SK-N-SH (cell line): Measurements from ENCODE around the gene ARHGAP5.
"Not testable (repeated sequence)": the region's sequence is repeated elsewhere in the genome, so short reads cannot be mapped to it uniquely, and the experiment has no call there.

ENCODE experiments used
- CHD2 ChIP-seq: fragments of 150-350 bp; IDR thresholded peaks from 2 replicates; pipeline ENCODE4 v1.6.1; 2018; ENCODE audit warnings: low read length; ENCODE audit not compliant: partially characterized antibody
- EZH2phosphoT487 ChIP-seq: fragments of 200-600 bp; sonication (generic); IDR thresholded peaks from 2 replicates; pipeline ENCODE4 v1.6.1; 2017; ENCODE audit warnings: low read depth, mixed run types, mild to moderate bottlenecking, antibody characterized with exemption, moderate library complexity, borderline replicate concordance
- JUND ChIP-seq: IDR thresholded peaks from 2 replicates; pipeline ENCODE4 v1.4.0; 2012
- NFIC ChIP-seq: IDR thresholded peaks from 2 replicates; pipeline ENCODE4 v1.4.0; 2012; ENCODE audit warnings: borderline replicate concordance
- POLR2AphosphoS5 ChIP-seq: IDR thresholded peaks from 2 replicates; pipeline ENCODE4 v1.6.1; 2012; ENCODE audit warnings: low read depth, low read length
- RAD21 ChIP-seq: IDR thresholded peaks from 2 replicates; pipeline ENCODE4 v1.6.1; 2012; ENCODE audit warnings: mild to moderate bottlenecking, low read length
- RCOR1 ChIP-seq: fragments of 150-350 bp; IDR thresholded peaks from 2 replicates; pipeline ENCODE4 v1.6.1; 2017; ENCODE audit warnings: antibody characterized with exemption, low read length
- RXRA ChIP-seq: IDR thresholded peaks from 2 replicates; pipeline ENCODE4 v1.4.0; 2012; ENCODE audit warnings: low read depth, mild to moderate bottlenecking, borderline replicate concordance
- SMC3 ChIP-seq: IDR thresholded peaks from 2 replicates; pipeline ENCODE4 v1.6.1; 2012; ENCODE audit warnings: low read depth, low read length, improper control_type of control experiment
- YY1 ChIP-seq: IDR thresholded peaks from 2 replicates; pipeline ENCODE4 v1.4.0; 2012; ENCODE audit warnings: low read depth, mild to moderate bottlenecking
- TF ChIP-seq, protein P1 (sequence below): fragments of 200-600 bp; sonication (generic); IDR thresholded peaks from 2 replicates; pipeline ENCODE4 v1.6.1; 2017; ENCODE audit warnings: antibody characterized with exemption, mild to moderate bottlenecking, moderate library complexity
- TF ChIP-seq, protein P2 (sequence below): IDR thresholded peaks from 2 replicates; pipeline ENCODE4 v1.4.0; 2012; ENCODE audit warnings: low read depth, borderline replicate concordance
- TF ChIP-seq, protein P3 (sequence below): IDR thresholded peaks from 2 replicates; pipeline ENCODE4 v1.6.1; 2012; ENCODE audit warnings: mild to moderate bottlenecking, low read depth, low read length, moderate library complexity

DNA sequence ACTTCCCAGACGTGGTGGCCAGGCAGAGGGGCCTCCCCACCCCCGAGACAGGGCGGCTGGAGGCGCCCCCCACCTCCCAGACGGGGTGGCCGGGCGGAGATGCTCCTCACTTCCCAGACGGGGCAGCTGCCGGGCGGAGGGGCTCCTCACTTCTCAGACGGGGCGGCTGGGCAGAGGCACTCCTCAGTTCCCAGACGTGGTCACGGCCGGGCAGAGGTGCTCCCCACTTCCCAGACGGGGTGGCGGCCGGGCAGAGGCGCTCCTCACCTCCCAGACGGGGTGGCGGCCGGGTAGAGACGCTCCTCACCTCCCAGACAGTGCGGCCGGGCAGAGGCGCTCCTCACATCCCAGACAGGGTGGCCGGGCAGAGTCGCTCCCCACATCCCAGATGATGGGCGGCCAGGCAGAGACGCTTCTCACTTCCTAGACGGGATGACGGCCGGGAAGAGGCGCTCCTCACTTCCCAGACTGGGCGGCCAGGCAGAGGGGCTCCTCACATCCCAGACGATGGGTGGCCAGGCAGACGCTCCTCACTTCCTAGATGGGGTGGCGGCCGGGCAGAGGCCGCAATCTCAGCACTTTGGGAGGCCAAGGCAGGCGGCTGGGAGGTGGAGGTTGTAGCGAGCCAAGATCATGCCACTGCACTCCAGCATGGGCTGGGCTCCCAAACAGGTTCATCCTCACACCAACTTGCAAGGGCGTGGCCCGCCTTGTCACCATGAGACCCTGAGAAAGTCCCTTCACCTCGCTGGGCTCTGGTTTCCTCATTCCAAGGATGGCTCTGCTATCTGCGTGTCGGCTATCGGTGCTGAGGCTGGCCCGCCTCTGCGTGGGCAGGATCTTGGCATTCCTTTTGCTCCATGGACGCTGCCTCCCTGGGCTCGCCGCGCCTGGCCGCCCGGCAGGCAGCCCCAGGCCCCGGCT is 50.9 kb downstream of the ARHGAP5 start:
- TF ChIP-seq, protein P1, sequence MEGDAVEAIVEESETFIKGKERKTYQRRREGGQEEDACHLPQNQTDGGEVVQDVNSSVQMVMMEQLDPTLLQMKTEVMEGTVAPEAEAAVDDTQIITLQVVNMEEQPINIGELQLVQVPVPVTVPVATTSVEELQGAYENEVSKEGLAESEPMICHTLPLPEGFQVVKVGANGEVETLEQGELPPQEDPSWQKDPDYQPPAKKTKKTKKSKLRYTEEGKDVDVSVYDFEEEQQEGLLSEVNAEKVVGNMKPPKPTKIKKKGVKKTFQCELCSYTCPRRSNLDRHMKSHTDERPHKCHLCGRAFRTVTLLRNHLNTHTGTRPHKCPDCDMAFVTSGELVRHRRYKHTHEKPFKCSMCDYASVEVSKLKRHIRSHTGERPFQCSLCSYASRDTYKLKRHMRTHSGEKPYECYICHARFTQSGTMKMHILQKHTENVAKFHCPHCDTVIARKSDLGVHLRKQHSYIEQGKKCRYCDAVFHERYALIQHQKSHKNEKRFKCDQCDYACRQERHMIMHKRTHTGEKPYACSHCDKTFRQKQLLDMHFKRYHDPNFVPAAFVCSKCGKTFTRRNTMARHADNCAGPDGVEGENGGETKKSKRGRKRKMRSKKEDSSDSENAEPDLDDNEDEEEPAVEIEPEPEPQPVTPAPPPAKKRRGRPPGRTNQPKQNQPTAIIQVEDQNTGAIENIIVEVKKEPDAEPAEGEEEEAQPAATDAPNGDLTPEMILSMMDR = not testable (repeated sequence)
- not testable (repeated sequence) for TF ChIP-seq YY1, RAD21, RCOR1, RXRA, EZH2phosphoT487, JUND, POLR2AphosphoS5, CHD2, NFIC, SMC3
- TF ChIP-seq, protein P2, sequence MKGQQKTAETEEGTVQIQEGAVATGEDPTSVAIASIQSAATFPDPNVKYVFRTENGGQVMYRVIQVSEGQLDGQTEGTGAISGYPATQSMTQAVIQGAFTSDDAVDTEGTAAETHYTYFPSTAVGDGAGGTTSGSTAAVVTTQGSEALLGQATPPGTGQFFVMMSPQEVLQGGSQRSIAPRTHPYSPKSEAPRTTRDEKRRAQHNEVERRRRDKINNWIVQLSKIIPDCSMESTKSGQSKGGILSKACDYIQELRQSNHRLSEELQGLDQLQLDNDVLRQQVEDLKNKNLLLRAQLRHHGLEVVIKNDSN = not testable (repeated sequence)
- TF ChIP-seq, protein P3, sequence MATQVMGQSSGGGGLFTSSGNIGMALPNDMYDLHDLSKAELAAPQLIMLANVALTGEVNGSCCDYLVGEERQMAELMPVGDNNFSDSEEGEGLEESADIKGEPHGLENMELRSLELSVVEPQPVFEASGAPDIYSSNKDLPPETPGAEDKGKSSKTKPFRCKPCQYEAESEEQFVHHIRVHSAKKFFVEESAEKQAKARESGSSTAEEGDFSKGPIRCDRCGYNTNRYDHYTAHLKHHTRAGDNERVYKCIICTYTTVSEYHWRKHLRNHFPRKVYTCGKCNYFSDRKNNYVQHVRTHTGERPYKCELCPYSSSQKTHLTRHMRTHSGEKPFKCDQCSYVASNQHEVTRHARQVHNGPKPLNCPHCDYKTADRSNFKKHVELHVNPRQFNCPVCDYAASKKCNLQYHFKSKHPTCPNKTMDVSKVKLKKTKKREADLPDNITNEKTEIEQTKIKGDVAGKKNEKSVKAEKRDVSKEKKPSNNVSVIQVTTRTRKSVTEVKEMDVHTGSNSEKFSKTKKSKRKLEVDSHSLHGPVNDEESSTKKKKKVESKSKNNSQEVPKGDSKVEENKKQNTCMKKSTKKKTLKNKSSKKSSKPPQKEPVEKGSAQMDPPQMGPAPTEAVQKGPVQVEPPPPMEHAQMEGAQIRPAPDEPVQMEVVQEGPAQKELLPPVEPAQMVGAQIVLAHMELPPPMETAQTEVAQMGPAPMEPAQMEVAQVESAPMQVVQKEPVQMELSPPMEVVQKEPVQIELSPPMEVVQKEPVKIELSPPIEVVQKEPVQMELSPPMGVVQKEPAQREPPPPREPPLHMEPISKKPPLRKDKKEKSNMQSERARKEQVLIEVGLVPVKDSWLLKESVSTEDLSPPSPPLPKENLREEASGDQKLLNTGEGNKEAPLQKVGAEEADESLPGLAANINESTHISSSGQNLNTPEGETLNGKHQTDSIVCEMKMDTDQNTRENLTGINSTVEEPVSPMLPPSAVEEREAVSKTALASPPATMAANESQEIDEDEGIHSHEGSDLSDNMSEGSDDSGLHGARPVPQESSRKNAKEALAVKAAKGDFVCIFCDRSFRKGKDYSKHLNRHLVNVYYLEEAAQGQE = not testable (repeated sequence)
